GM12875 (cell line): ENCODE results near the gene CNGA2.

Experiments used
- H3K4me3 ChIP-seq: one replicate; pipeline ENCODE4 v1.5.1; 2011; ENCODE audit warnings: low read depth, low read length, control low read depth
- TF ChIP-seq, protein P1 (sequence below): IDR thresholded peaks from 2 replicates; pipeline ENCODE4 v1.5.1; 2011; ENCODE audit warnings: low read depth, mild to moderate bottlenecking, control low read depth, inconsistent platforms, low read length, moderate library complexity, borderline replicate concordance; ENCODE audit not compliant: insufficient read depth

Gene CNGA2

DNA sequence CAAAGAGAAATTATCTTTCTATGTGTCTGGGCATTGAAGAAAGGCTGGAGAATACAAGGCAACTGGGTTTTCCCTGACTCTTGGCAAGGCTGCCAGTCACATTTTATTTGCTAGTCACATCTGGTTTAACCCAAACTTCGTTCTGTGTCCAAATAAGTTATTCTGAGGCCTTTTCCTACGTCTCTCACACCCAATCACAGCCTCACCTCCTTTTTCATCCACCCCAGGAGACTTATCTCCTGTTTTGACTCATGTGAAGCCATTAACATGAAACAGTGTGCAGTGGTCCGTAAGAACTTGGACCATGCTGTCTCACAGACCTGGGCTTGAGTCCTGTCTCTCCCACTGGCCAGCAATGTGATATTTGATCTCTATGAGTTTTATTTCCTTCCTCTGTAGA lies 59.3 kb downstream of the CNGA2 start:
- TF ChIP-seq, protein P1, sequence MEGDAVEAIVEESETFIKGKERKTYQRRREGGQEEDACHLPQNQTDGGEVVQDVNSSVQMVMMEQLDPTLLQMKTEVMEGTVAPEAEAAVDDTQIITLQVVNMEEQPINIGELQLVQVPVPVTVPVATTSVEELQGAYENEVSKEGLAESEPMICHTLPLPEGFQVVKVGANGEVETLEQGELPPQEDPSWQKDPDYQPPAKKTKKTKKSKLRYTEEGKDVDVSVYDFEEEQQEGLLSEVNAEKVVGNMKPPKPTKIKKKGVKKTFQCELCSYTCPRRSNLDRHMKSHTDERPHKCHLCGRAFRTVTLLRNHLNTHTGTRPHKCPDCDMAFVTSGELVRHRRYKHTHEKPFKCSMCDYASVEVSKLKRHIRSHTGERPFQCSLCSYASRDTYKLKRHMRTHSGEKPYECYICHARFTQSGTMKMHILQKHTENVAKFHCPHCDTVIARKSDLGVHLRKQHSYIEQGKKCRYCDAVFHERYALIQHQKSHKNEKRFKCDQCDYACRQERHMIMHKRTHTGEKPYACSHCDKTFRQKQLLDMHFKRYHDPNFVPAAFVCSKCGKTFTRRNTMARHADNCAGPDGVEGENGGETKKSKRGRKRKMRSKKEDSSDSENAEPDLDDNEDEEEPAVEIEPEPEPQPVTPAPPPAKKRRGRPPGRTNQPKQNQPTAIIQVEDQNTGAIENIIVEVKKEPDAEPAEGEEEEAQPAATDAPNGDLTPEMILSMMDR, result no peak
- no peak overlapping the region for H3K4me3 ChIP-seq
